Thyroid gland (tissue), 4 donors: ENCODE measurements around the gene GNAT2. TPM values are rescaled to one million over a fixed set of nuclear protein-coding genes. Genes with fewer than 3 reads are reported as not detected.

Source experiments
- DNase-seq, 2 donors: peaks; one replicate each; pipeline ENCODE4 v3.0.0-alpha.2; 2019
- H3K27ac ChIP-seq, 3 donors: fragments of 200-600 bp; sonication (generic); 1 replicate in 2 of 3; 2 replicates in 1 of 3; pipeline ENCODE4 v1.5.1; 2016 to 2019; ENCODE audit warnings: mild to moderate bottlenecking in 1 of 3, moderate library complexity in 1 of 3
- H3K27me3 ChIP-seq: fragments of 200-600 bp; sonication (generic); one replicate; pipeline ENCODE4 v1.5.1; 2019
- H3K36me3 ChIP-seq, 2 donors: fragments of 200-600 bp; sonication (generic); one replicate each; pipeline ENCODE4 v1.5.1; 2016 to 2019
- H3K4me1 ChIP-seq, 2 donors: fragments of 200-600 bp; sonication (generic); one replicate each; pipeline ENCODE4 v1.5.1; 2017 to 2019
- H3K4me3 ChIP-seq, 3 donors: fragments of 200-600 bp; sonication (generic); replicated peaks in 1 of 3; 1 replicate in 2 of 3; 2 replicates in 1 of 3; pipeline ENCODE4 v1.5.1; 2016; ENCODE audit warnings: mild to moderate bottlenecking in 1 of 3
- H3K9me3 ChIP-seq: fragments of 200-600 bp; sonication (generic); one replicate; pipeline ENCODE4 v1.5.1; 2017
- CTCF ChIP-seq, 6 experiments: fragments of 200-600 bp in 3 of 6; fragments of 450-650 bp in 3 of 6; sonication (generic) in 3 of 6; IDR thresholded peaks; one replicate each; pipeline ENCODE4 v1.5.1; 2016 to 2019; ENCODE audit warnings: antibody characterized with exemption in 6 of 6, mild to moderate bottlenecking in 2 of 6, inconsistent platforms in 1 of 6, moderate library complexity in 1 of 6
- POLR2A ChIP-seq, 2 donors: fragments of 450-650 bp; IDR thresholded peaks; one replicate each; pipeline ENCODE4 v1.6.1; 2017; ENCODE audit warnings: antibody characterized with exemption in 2 of 2, mild to moderate bottlenecking in 2 of 2, moderate library complexity in 1 of 2
- WGBS, 2 donors: methylation state at CpG; one replicate each; pipeline ENCODE4 v1.1.5; 2017; 5-methylcytosine and 5-hydroxymethylcytosine counted together
- intact Hi-C: fragments of 100-400 bp; cut with DNase I; formaldehyde crosslinking; loops from one replicate; pipeline ENCODE4 v1.15.1; 2023
- total RNA-seq, 4 donors: library from RNA; depleted of rRNA; stranded (reverse); fragments of >200 nt; gene quantifications; one replicate each; pipeline ENCODE4 v1.2.3, GENCODE V29; 2016

The GNAT2 gene
- total RNA-seq, 4 donors from 2014 or later, result not detected

- Histone ChIP-seq H3K9me3 (no peaks in the 10 kb centered on the region), H3K27me3 (no peaks in the 10 kb centered on the region), H3K4me1 (peaks cover 0 to 3% of the 10 kb centered on the region in 2 donors), H3K36me3 (peaks cover 35 to 41% of the 10 kb centered on the region in 2 donors), H3K4me3 (no peak overlapping the region), H3K27ac (no peak overlapping the region)
- intact Hi-C loops, result no loop called here
- WGBS, 2 donors, result 79 to 86% methylated on average over 19 to 23 of the region's 23 CpGs
- no peak for TF ChIP-seq POLR2A (IDR thresholded peaks at IDR 0.05)
- TF ChIP-seq CTCF (IDR thresholded peaks at IDR 0.05), result no peak
- no peak for DNase-seq
These were observed 8.4 kb upstream of the GNAT2 start for GRCh38 chr1:109627692-109628399.

- peaks cover 35 to 41% of the 10 kb centered on the region in 2 donors for H3K36me3 ChIP-seq
- intact Hi-C loops, result no loop called here
- no peak overlapping the region for H3K4me3 ChIP-seq
- H3K9me3 ChIP-seq, result no peaks in the 10 kb centered on the region
- H3K4me1 ChIP-seq, result peaks cover 1 to 4% of the 10 kb centered on the region in 2 donors
- TF ChIP-seq POLR2A (IDR thresholded peaks at IDR 0.05), result no peak
- TF ChIP-seq CTCF (IDR thresholded peaks at IDR 0.05), result no peak
- no peak for DNase-seq
- 92 to 96% methylated on average over 14 to 18 of the region's 21 CpGs for WGBS, 2 donors
- no peaks in the 10 kb centered on the region for H3K27me3 ChIP-seq
- H3K27ac ChIP-seq, result no peak overlapping the region
These were observed 7.4 kb upstream of the GNAT2 start for GRCh38 chr1:109626682-109627408.

GRCh38 chr1:109625601-109626560, 6.5 kb upstream of the GNAT2 start:
- intact Hi-C loops, result no loop called here
- H3K9me3 ChIP-seq, result no peaks in the 10 kb centered on the region
- H3K36me3 ChIP-seq, result peaks cover 32% of the 10 kb centered on the region in 2 donors
- H3K27ac ChIP-seq, result no peak overlapping the region
- 86% methylated on average over 27 to 31 of the region's 32 CpGs for WGBS, 2 donors
- TF ChIP-seq CTCF (IDR thresholded peaks at IDR 0.05) (no peak), POLR2A (IDR thresholded peaks at IDR 0.05) (no peak)
- peaks cover 9 to 13% of the 10 kb centered on the region in 2 donors for H3K4me1 ChIP-seq
- H3K27me3 ChIP-seq, result no peaks in the 10 kb centered on the region
- DNase-seq, result no peak
- no peak overlapping the region for H3K4me3 ChIP-seq

- Histone ChIP-seq H3K4me1 (peaks cover 9 to 13% of the 10 kb centered on the region in 2 donors), H3K9me3 (no peaks in the 10 kb centered on the region), H3K4me3 (no peak overlapping the region), H3K36me3 (peaks cover 30 to 31% of the 10 kb centered on the region in 2 donors), H3K27me3 (no peaks in the 10 kb centered on the region), H3K27ac (no peak overlapping the region)
- 90 to 93% methylated on average over 14 to 15 of the region's 16 CpGs for WGBS, 2 donors
- intact Hi-C loops, result no loop called here
- no peak for DNase-seq
- TF ChIP-seq POLR2A (IDR thresholded peaks at IDR 0.05) (no peak), CTCF (IDR thresholded peaks at IDR 0.05) (no peak)
These were observed 5.8 kb upstream of the GNAT2 start for GRCh38 chr1:109625176-109625575.
